ENCODE data around the gene EFHD2. TPM values are rescaled to one million over a fixed set of nuclear protein-coding genes. Genes with fewer than 3 reads are reported as not detected.
A peak's percentile ranks its signal among the peaks of the same experiment; 100 is the strongest.

The EFHD2 gene
- total RNA-seq, 2 donors from 2014 or later = 56.7 to 78.6 TPM

GRCh38 chr1:15393475-15394257 lies 16.0 kb upstream of the EFHD2 start:
- Histone ChIP-seq H3K9me3 (no peaks in the 10 kb centered on the region), H3K4me1 (peaks cover 10% of the 10 kb centered on the region), H3K36me3 (replicated peaks in 1 of 2; ENCODE audit: insufficient read depth in 1 of 2, low read depth in 2 of 2) (no peaks in the 10 kb centered on the region), H3K27me3 (no peaks in the 10 kb centered on the region), H3K27ac (no peak overlapping the region), H3K4me3 (no peak overlapping the region)
- TF ChIP-seq, protein P1, sequence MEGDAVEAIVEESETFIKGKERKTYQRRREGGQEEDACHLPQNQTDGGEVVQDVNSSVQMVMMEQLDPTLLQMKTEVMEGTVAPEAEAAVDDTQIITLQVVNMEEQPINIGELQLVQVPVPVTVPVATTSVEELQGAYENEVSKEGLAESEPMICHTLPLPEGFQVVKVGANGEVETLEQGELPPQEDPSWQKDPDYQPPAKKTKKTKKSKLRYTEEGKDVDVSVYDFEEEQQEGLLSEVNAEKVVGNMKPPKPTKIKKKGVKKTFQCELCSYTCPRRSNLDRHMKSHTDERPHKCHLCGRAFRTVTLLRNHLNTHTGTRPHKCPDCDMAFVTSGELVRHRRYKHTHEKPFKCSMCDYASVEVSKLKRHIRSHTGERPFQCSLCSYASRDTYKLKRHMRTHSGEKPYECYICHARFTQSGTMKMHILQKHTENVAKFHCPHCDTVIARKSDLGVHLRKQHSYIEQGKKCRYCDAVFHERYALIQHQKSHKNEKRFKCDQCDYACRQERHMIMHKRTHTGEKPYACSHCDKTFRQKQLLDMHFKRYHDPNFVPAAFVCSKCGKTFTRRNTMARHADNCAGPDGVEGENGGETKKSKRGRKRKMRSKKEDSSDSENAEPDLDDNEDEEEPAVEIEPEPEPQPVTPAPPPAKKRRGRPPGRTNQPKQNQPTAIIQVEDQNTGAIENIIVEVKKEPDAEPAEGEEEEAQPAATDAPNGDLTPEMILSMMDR (IDR thresholded peaks at IDR 0.05) = no peak
- TF ChIP-seq POLR2A (IDR thresholded peaks at IDR 0.05) = no peak
- ATAC-seq (no peak), DNase-seq (no peak)
- intact Hi-C loops (cut with DNase I) = no loop called here
- WGBS, 2 donors = 59 to 72% methylated on average over 9 of the region's 9 CpGs

DNA sequence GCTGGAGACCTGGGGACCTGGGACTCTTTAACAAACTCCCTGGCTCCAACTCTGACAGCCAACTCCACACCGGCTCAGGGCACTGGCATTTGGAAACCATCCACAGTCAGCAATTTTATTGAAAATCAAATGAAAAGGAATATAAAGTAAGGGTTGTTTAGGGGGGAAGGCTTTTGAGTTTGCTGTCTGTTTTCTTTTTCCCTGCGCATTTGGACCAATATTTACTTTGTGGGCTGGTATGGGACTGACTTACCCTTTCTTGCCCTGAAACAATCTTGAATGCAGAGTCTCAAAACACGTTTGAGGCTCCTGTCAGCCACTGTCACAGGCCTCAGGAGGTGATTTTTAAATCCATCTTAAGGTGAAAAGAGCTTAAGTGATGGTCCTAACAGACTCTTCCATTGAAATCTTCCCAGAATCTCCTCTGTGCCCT lies 15.4 kb upstream of the EFHD2 start:
- H3K9me3 ChIP-seq = no peaks in the 10 kb centered on the region
- TF ChIP-seq, protein P1 (IDR thresholded peaks at IDR 0.05) = no peak
- no peak for TF ChIP-seq POLR2A (IDR thresholded peaks at IDR 0.05)
- H3K36me3 ChIP-seq (replicated peaks in 1 of 2; ENCODE audit: insufficient read depth in 1 of 2, low read depth in 2 of 2) = no peaks in the 10 kb centered on the region
- DNase-seq (no peak), ATAC-seq (no peak)
- H3K4me1 ChIP-seq = peaks cover 10% of the 10 kb centered on the region
- no peaks in the 10 kb centered on the region for H3K27me3 ChIP-seq
- no peak overlapping the region for H3K27ac ChIP-seq
- no peak overlapping the region for H3K4me3 ChIP-seq
- intact Hi-C loops (cut with DNase I) = no loop called here
- 28 to 31% methylated on average over 3 of the region's 3 CpGs for WGBS, 2 donors

DNA sequence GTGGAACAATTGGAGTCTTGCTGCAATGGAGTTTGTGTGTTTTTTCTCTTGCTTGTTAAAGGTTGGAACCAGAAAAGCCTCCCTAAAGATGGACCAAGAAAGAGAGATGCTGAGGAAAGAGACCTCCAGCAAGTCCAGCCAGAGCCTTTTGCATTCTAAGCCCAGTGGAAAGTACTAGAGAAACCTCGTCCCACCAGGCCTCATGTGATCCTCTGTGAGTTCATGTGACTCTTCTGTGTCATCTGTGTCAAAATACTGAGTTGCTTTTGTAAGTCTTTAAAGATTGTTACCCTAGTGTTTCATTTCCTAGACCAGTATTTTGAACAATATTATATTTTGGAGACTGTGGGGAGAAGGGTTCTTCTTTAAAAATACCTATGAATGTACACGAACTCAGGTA lies 12.5 kb upstream of the EFHD2 start:
- H3K36me3 ChIP-seq (replicated peaks in 1 of 2; ENCODE audit: insufficient read depth in 1 of 2, low read depth in 2 of 2) = no peaks in the 10 kb centered on the region
- no peak overlapping the region for H3K27ac ChIP-seq
- H3K4me3 ChIP-seq = no peak overlapping the region
- H3K27me3 ChIP-seq = no peaks in the 10 kb centered on the region
- 92% methylated on average over 2 of the region's 2 CpGs for WGBS, 2 donors
- peaks cover 0 to 4% (median 0%) of the 10 kb centered on the region in 3 donors for H3K9me3 ChIP-seq
- no peak for DNase-seq
- no peak for ATAC-seq
- TF ChIP-seq POLR2A (IDR thresholded peaks at IDR 0.05) = no peak
- TF ChIP-seq, protein P1 (IDR thresholded peaks at IDR 0.05) = no peak
- H3K4me1 ChIP-seq = peaks cover 10% of the 10 kb centered on the region
- intact Hi-C loops (cut with DNase I) = no loop called here

DNA sequence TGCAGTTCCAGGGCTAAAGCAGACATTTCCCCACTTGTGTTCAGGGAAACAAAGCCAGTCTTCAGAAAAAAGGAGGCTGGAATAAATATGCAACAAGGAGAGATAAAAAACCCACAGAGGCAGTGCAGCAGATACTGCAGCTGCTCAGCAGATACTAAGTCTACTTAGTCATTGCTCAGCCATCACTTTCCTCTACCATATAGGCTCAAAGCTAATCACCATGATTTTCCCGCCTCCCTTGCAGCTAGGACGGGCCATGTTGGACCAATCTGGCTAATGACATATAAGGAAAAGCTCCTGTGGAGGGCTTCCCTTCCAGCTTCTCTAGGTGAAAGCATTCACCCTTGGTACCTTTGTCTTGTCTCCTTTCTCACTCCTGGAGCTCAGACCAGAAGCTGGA lies 10.0 kb upstream of the EFHD2 start:
- no peaks in the 10 kb centered on the region for H3K4me1 ChIP-seq
- TF ChIP-seq POLR2A (IDR thresholded peaks at IDR 0.05) = no peak
- TF ChIP-seq, protein P1 (IDR thresholded peaks at IDR 0.05) = no peak
- no peaks in the 10 kb centered on the region for H3K27me3 ChIP-seq
- ATAC-seq (no peak), DNase-seq (no peak)
- intact Hi-C loops (cut with DNase I) = no loop called here
- peaks cover 0 to 4% (median 0%) of the 10 kb centered on the region in 3 donors for H3K9me3 ChIP-seq
- no peaks in the 10 kb centered on the region for H3K36me3 ChIP-seq (replicated peaks in 1 of 2; ENCODE audit: insufficient read depth in 1 of 2, low read depth in 2 of 2)
- H3K27ac ChIP-seq = no peak overlapping the region
- WGBS, 2 donors = 95 to 100% methylated on average over 2 of the region's 2 CpGs
- no peak overlapping the region for H3K4me3 ChIP-seq

- DNase-seq = peak in 2 of 4 donors; percentile 57 to 67
- Histone ChIP-seq H3K4me1 (no peaks in the 10 kb centered on the region), H3K4me3 (no peak overlapping the region), H3K27ac (peak overlapping the region in 2 of 4 donors; percentile 8 to 15), H3K9me3 (peaks cover 0 to 4% (median 0%) of the 10 kb centered on the region in 3 donors), H3K36me3 (replicated peaks in 1 of 2; ENCODE audit: insufficient read depth in 1 of 2, low read depth in 2 of 2) (no peaks in the 10 kb centered on the region), H3K27me3 (no peaks in the 10 kb centered on the region)
- TF ChIP-seq POLR2A (IDR thresholded peaks at IDR 0.05) = no peak
- TF ChIP-seq, protein P1 (IDR thresholded peaks at IDR 0.05) = no peak
- 25 to 62% methylated on average over 3 of the region's 3 CpGs for WGBS, 2 donors
- ATAC-seq = peak; percentile 58
- intact Hi-C loops (cut with DNase I) = no loop called here
Observed at GRCh38 chr1:15400627-15401026, 9.1 kb upstream of the EFHD2 start.

Measured in body of pancreas (tissue), 4 donors.